GM12878 (cell line): ENCODE measurements around the gene TCP11L2. TPM values are rescaled to one million over a fixed set of nuclear protein-coding genes. Genes with fewer than 3 reads are reported as not detected.

Experiments
- ATAC-seq: fragments of 200-7000 bp; cut with Tn5 transposase; 3 replicates; pipeline ENCODE4 v1.9.1; 2020; ENCODE audit warnings: mild to moderate bottlenecking, moderate library complexity
- BruUV-seq: library from RNA; stranded (reverse); fragments of 400-500 nt; replicated peaks from 2 replicates; lab custom pipeline; 2021; lab: Mats Ljungman, UMichigan
- CTCF ChIA-PET: fragments of 300-600 bp; sonication (Branson Sonifier 250); formaldehyde crosslinking; extraction: SDS; loops from one replicate; lab custom pipeline; 2021; ENCODE audit warnings: inconsistent platforms; lab: Yijun Ruan, JAX
- POLR2A ChIA-PET: fragments of 350-600 bp; formaldehyde crosslinking; extraction: SDS; loops from one replicate; lab custom pipeline; 2021; ENCODE audit warnings: inconsistent platforms; lab: Charles Lee
- RAD21 ChIA-PET: fragments of 300-600 bp; sonication (Branson Sonifier 250); formaldehyde crosslinking; loops from one replicate; lab custom pipeline; 2023; ENCODE audit warnings: antibody characterized with exemption; ENCODE audit not compliant: unreplicated experiment; lab: Charles Lee
- SMC1A ChIA-PET: fragments of 300-600 bp; sonication (Branson Sonifier 250); formaldehyde crosslinking; loops from one replicate; lab custom pipeline; 2023; ENCODE audit not compliant: unreplicated experiment, uncharacterized antibody; lab: Charles Lee
- DNase-seq: peaks from one replicate; pipeline ENCODE4 v3.0.0-alpha.2; 2011; ENCODE audit warnings: low read depth, low spot score
- FAIRE-seq: peaks from 3 replicates; lab custom pipeline; 2011; peaks lifted over from hg19 to GRCh38; lab: Jason Lieb, UNC
- H2AFZ ChIP-seq: 2 replicates; pipeline ENCODE4 v1.6.0; 2011; ENCODE audit warnings: low read depth, low read length, control low read depth; ENCODE audit not compliant: control insufficient read depth
- H3K27ac ChIP-seq: 2 replicates; pipeline ENCODE4 v1.5.1; 2011; ENCODE audit warnings: control low read depth; ENCODE audit not compliant: control insufficient read depth, insufficient read depth
- H3K27me3 ChIP-seq, 2 experiments: replicated peaks in 1 of 2; 2 replicates each; pipeline versions ENCODE4 v1.6.0 to v1.6.1; 2011; ENCODE audit warnings: low read length in 1 of 2; ENCODE audit not compliant: control insufficient read depth in 2 of 2, insufficient read depth in 2 of 2
- H3K36me3 ChIP-seq, 2 experiments: 2 replicates each; pipeline ENCODE4 v1.5.1; 2011; ENCODE audit warnings: low read length in 1 of 2; ENCODE audit not compliant: control insufficient read depth in 2 of 2, insufficient read depth in 2 of 2
- H3K4me1 ChIP-seq: 2 replicates; pipeline ENCODE4 v1.6.1; 2011; ENCODE audit warnings: mild to moderate bottlenecking, low read length, moderate library complexity, mixed read lengths; ENCODE audit not compliant: control insufficient read depth, insufficient read depth
- H3K4me2 ChIP-seq: 2 replicates; pipeline ENCODE4 v1.6.0; 2011; ENCODE audit warnings: control low read depth; ENCODE audit not compliant: control insufficient read depth, insufficient read depth
- H3K4me3 ChIP-seq: fragments of 200-600 bp; sonication (generic); 2 replicates; pipeline ENCODE4 v1.5.1; 2016
- H3K79me2 ChIP-seq: 2 replicates; pipeline ENCODE4 v1.6.0; 2011; ENCODE audit warnings: low read length; ENCODE audit not compliant: control insufficient read depth, insufficient read depth
- H3K9ac ChIP-seq: 2 replicates; pipeline ENCODE4 v1.8.0; 2011; ENCODE audit warnings: low read length, control low read depth, mixed read lengths; ENCODE audit not compliant: control insufficient read depth, insufficient read depth
- H3K9me3 ChIP-seq: replicated peaks from 3 replicates; pipeline ENCODE4 v1.5.1; 2011; ENCODE audit warnings: mild to moderate bottlenecking, low read length; ENCODE audit not compliant: control insufficient read depth, insufficient read depth
- H4K20me1 ChIP-seq: 2 replicates; pipeline ENCODE4 v1.6.0; 2011; ENCODE audit not compliant: control insufficient read depth, insufficient read depth
- BCL3 ChIP-seq: IDR thresholded peaks from 2 replicates; pipeline ENCODE4 v1.6.1; 2011; ENCODE audit warnings: borderline replicate concordance, low read depth, mild to moderate bottlenecking, moderate library complexity, low read length; ENCODE audit not compliant: insufficient read depth, poor library complexity, severe bottlenecking
- CEBPB ChIP-seq, 2 experiments: fragments of 150-350 bp in 1 of 2; IDR thresholded peaks; 2 replicates each; pipeline ENCODE4 v1.6.1; 2012 to 2014; ENCODE audit warnings: low read depth in 2 of 2, low read length in 2 of 2, borderline replicate concordance in 1 of 2, inconsistent platforms in 1 of 2
- EZH2 ChIP-seq: IDR thresholded peaks from 2 replicates; pipeline ENCODE4 v1.6.1; 2012; ENCODE audit warnings: low read depth, mild to moderate bottlenecking, control low read depth, inconsistent platforms, low read length, borderline replicate concordance; ENCODE audit not compliant: control insufficient read depth
- HDAC6 ChIP-seq: fragments of 200-600 bp; sonication (generic); IDR thresholded peaks from one replicate; pipeline ENCODE4 v1.8.0; 2017; ENCODE audit warnings: antibody characterized with exemption; ENCODE audit not compliant: unreplicated experiment
- MTA2 ChIP-seq: fragments of 450-650 bp; IDR thresholded peaks from 2 replicates; pipeline ENCODE4 v1.6.1; 2016; ENCODE audit warnings: low read depth, mild to moderate bottlenecking, moderate library complexity
- SREBF2 ChIP-seq: IDR thresholded peaks from 2 replicates; pipeline ENCODE4 v1.6.1; 2012; ENCODE audit warnings: mild to moderate bottlenecking, low read length
- SRF ChIP-seq, 2 experiments: IDR thresholded peaks; 2 replicates each; pipeline ENCODE4 v1.6.1; 2011; ENCODE audit warnings: low read depth in 2 of 2, low read length in 2 of 2, mild to moderate bottlenecking in 1 of 2, moderate library complexity in 1 of 2
- YBX1 ChIP-seq: fragments of 450-650 bp; IDR thresholded peaks from 2 replicates; pipeline ENCODE4 v1.6.1; 2016; ENCODE audit warnings: antibody characterized with exemption
- WGBS: methylation state at CpG from one replicate; pipeline ENCODE4 v1.1.6; 2016; ENCODE audit warnings: low lambda C conversion rate; ENCODE audit not compliant: insufficient replicate concordance, insufficient coverage; ENCODE audit errors: missing lambda C conversion rate; 5-methylcytosine and 5-hydroxymethylcytosine counted together
- in situ Hi-C: fragments of 300-500 bp; cut with MboI; formaldehyde crosslinking; loops from 9 replicates; pipeline ENCODE4 v1.14.3; 2018; ENCODE audit warnings: mixed read lengths
- intact Hi-C: fragments of 100-400 bp; cut with micrococcal nuclease; formaldehyde crosslinking; loops from one replicate; pipeline ENCODE4 v1.14.2; 2022; ENCODE audit not compliant: unreplicated experiment
- polyA plus RNA-seq, 11 experiments: library from polyadenylated mRNA; depleted of rRNA in 4 of 11; unstranded in 6 of 11; stranded (reverse) in 5 of 11; fragments of >200 nt; fragmentation: Nextera tagmentation in 4 of 11; fragmentation: Illumina TruSeq in 1 of 11; extraction: Ambion mirVana in 4 of 11; extraction: Trizol in 1 of 11; gene quantifications; 1 replicate in 1 of 11; 2 replicates in 10 of 11; pipeline versions ENCODE4 v1.2.1 to v1.2.3, GENCODE V29; 2011 to 2016; ENCODE audit warnings: inconsistent platforms in 2 of 11, missing spikeins in 2 of 11, low read depth in 1 of 11
- total RNA-seq, 4 experiments: library from RNA; depleted of rRNA in 3 of 4; stranded (reverse); fragments of >200 nt in 3 of 4; fragmentation: Illumina TruSeq in 1 of 4; extraction: Trizol in 1 of 4; gene quantifications; 2 replicates each; pipeline versions ENCODE4 v1.2.1 to v1.2.3, GENCODE V29; 2013 to 2021
- TF ChIP-seq, protein P1 (sequence below): IDR thresholded peaks from 2 replicates; pipeline ENCODE4 v1.6.1; 2012; ENCODE audit warnings: low read depth, low read length, improper control_type of control experiment

The TCP11L2 gene
- total and polyA plus RNA-seq, 10 of the 15 experiments (the other 5 are each of a cell fraction or from before 2014, with no cell fraction given), result 0.18 to 5.0 (median 0.90) TPM

DNA sequence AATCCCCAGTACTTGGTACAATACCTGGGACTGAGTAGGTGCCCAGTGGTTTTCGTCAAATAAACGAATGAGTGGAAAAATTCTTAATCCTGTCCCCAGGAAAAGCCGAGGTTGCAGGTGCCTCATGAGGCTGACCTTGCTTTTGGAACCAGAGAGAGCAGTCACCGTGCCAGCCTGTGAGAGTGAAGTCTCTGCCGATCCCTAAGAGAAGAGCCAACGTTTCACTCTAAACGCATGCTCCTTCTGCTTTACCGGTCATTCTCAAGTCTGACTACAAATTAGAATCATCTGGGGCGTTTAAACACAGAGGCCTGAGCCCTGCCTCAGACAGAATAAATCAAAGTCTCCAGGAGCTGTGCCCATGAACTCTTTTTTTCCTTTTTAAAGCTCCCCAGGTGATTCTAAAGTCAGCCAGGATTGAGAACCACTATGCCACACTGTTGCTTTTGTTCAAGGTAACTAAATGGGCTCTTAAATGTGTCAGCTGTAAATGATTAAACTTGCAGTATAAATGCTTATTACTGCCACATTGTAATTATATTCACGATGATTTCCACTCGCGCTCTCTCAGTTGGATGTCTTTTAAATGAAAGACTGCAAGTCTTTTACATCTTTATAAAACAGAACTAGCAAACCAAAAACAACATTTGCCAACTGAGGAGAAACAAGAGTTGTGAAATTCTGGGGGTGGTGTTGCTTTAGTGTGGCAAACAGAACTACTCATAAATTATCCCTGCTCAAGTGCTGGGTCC lies 26.9 kb downstream of the TCP11L2 start:
- no peak overlapping the region for H3K4me2 ChIP-seq
- TF ChIP-seq SRF (IDR thresholded peaks at IDR 0.05; ENCODE audit: low read depth in 2 of 2, low read length in 2 of 2) (no peak), BCL3 (no peak), CEBPB (IDR thresholded peaks at IDR 0.05; ENCODE audit: borderline replicate concordance in 1 of 2, low read depth in 2 of 2, low read length in 2 of 2) (no peak), SREBF2 (no peak), YBX1 (no peak), HDAC6 (no peak), MTA2 (no peak), EZH2 (no peak)
- TF ChIP-seq, protein P1, sequence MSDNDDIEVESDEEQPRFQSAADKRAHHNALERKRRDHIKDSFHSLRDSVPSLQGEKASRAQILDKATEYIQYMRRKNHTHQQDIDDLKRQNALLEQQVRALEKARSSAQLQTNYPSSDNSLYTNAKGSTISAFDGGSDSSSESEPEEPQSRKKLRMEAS, result no peak
- ChIA-PET CTCF (interaction anchor here (1.9 kb wide), 1 partner anchor 45 kb away, joined by 4 read pairs; no protein-coding TSS in a partner anchor), POLR2A (no interaction called here), RAD21 (no interaction called here), SMC1A (no interaction called here)
- no peaks in the 10 kb centered on the region for H3K36me3 ChIP-seq
- H3K27ac ChIP-seq, result no peak overlapping the region
- ATAC-seq (no peak), FAIRE-seq (no peak), DNase-seq (no peak)
- 88% methylated on average over 12 of the region's 12 CpGs for WGBS
- no peaks in the 10 kb centered on the region for H3K9me3 ChIP-seq
- H3K4me3 ChIP-seq, result no peak overlapping the region
- BruUV-seq, result no TSS peak
- no peak overlapping the region for H3K9ac ChIP-seq
- no peaks in the 10 kb centered on the region for H3K27me3 ChIP-seq
- no peaks in the 10 kb centered on the region for H3K4me1 ChIP-seq
- H4K20me1 ChIP-seq, result no peaks in the 10 kb centered on the region
- H3K79me2 ChIP-seq, result no peaks in the 10 kb centered on the region
- intact Hi-C loops (no loop called here), in situ Hi-C loops (no loop called here)
- H2AFZ ChIP-seq, result no peak overlapping the region
